SK-N-SH (cell line): ENCODE measurements around the gene MACROD2.

Source experiments
- CTCF ChIP-seq: fragments of 200-600 bp; sonication (generic); IDR thresholded peaks from 2 replicates; pipeline ENCODE4 v1.6.1; 2017; ENCODE audit warnings: antibody characterized with exemption, mild to moderate bottlenecking, moderate library complexity
- EP300 ChIP-seq, 2 experiments: IDR thresholded peaks; 2 replicates each; pipeline versions ENCODE4 v1.4.0 to v1.6.1; 2012; ENCODE audit warnings: borderline replicate concordance in 1 of 2, low read depth in 1 of 2, low read length in 1 of 2
- EZH2phosphoT487 ChIP-seq: fragments of 200-600 bp; sonication (generic); IDR thresholded peaks from 2 replicates; pipeline ENCODE4 v1.6.1; 2017; ENCODE audit warnings: low read depth, mixed run types, mild to moderate bottlenecking, antibody characterized with exemption, moderate library complexity, borderline replicate concordance
- MXI1 ChIP-seq: IDR thresholded peaks from 2 replicates; pipeline ENCODE4 v1.6.1; 2012; ENCODE audit warnings: mild to moderate bottlenecking, low read depth, low read length, improper control_type of control experiment
- POLR2AphosphoS5 ChIP-seq: IDR thresholded peaks from 2 replicates; pipeline ENCODE4 v1.6.1; 2012; ENCODE audit warnings: low read depth, low read length
- RAD21 ChIP-seq: IDR thresholded peaks from 2 replicates; pipeline ENCODE4 v1.6.1; 2012; ENCODE audit warnings: mild to moderate bottlenecking, low read length
- RFX5 ChIP-seq: IDR thresholded peaks from 2 replicates; pipeline ENCODE4 v1.6.1; 2012; ENCODE audit warnings: mild to moderate bottlenecking, improper control_type of control experiment, low read length
- SIN3A ChIP-seq: IDR thresholded peaks from 2 replicates; pipeline ENCODE4 v1.6.1; 2012; ENCODE audit warnings: low read depth, mild to moderate bottlenecking, low read length, moderate library complexity, borderline replicate concordance
- TEAD4 ChIP-seq: IDR thresholded peaks from 2 replicates; pipeline ENCODE4 v1.4.0; 2012; ENCODE audit warnings: mild to moderate bottlenecking, borderline replicate concordance; ENCODE audit not compliant: insufficient read depth
- USF2 ChIP-seq: fragments of 150-350 bp; IDR thresholded peaks from 2 replicates; pipeline ENCODE4 v1.6.1; 2017; ENCODE audit warnings: antibody characterized with exemption, low read length, low read depth, borderline replicate concordance
- TF ChIP-seq, protein P1 (sequence below): fragments of 150-350 bp; IDR thresholded peaks from 2 replicates; pipeline ENCODE4 v1.6.1; 2016; ENCODE audit warnings: mild to moderate bottlenecking, low read depth, low read length
- TF ChIP-seq, protein P2 (sequence below): IDR thresholded peaks from 2 replicates; pipeline ENCODE4 v1.4.0; 2012; ENCODE audit warnings: low read depth, borderline replicate concordance

- TF ChIP-seq CTCF: no peak
- TF ChIP-seq, protein P1, sequence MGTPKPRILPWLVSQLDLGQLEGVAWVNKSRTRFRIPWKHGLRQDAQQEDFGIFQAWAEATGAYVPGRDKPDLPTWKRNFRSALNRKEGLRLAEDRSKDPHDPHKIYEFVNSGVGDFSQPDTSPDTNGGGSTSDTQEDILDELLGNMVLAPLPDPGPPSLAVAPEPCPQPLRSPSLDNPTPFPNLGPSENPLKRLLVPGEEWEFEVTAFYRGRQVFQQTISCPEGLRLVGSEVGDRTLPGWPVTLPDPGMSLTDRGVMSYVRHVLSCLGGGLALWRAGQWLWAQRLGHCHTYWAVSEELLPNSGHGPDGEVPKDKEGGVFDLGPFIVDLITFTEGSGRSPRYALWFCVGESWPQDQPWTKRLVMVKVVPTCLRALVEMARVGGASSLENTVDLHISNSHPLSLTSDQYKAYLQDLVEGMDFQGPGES: no peak
- TF ChIP-seq, protein P2, sequence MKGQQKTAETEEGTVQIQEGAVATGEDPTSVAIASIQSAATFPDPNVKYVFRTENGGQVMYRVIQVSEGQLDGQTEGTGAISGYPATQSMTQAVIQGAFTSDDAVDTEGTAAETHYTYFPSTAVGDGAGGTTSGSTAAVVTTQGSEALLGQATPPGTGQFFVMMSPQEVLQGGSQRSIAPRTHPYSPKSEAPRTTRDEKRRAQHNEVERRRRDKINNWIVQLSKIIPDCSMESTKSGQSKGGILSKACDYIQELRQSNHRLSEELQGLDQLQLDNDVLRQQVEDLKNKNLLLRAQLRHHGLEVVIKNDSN: no peak
- no peak for TF ChIP-seq RAD21
- TF ChIP-seq TEAD4: no peak
- TF ChIP-seq USF2: no peak
- TF ChIP-seq POLR2AphosphoS5: no peak
- TF ChIP-seq EP300 (IDR thresholded peaks at IDR 0.05; ENCODE audit: borderline replicate concordance in 1 of 2, low read depth in 1 of 2, low read length in 1 of 2): no peak
- no peak for TF ChIP-seq RFX5
- TF ChIP-seq EZH2phosphoT487: no peak
- no peak for TF ChIP-seq MXI1
- TF ChIP-seq SIN3A: no peak
Measured at GRCh38 chr20:15639839-15640238, 1644.5 kb downstream of the MACROD2 start.
